AG04450 (cell line): ENCODE data around the gene SH3BP5. TPM values are rescaled to one million over a fixed set of nuclear protein-coding genes. Genes with fewer than 3 reads are reported as not detected.
A peak's percentile ranks its signal among the peaks of the same experiment; 100 is the strongest.

Experiments
- CTCF ChIA-PET: fragments of 300-600, 350-600 bp; formaldehyde crosslinking; extraction: SDS; loops from one replicate; lab custom pipeline; 2022; ENCODE audit warnings: antibody characterized with exemption, inconsistent platforms; lab: Charles Lee
- POLR2A ChIA-PET: fragments of 350-600 bp; formaldehyde crosslinking; extraction: SDS; loops from one replicate; lab custom pipeline; 2021; ENCODE audit warnings: antibody characterized with exemption, inconsistent platforms; lab: Yijun Ruan, JAX
- DNase-seq: peaks from one replicate; pipeline ENCODE4 v3.0.0-alpha.2; 2011; ENCODE audit warnings: low read depth, low spot score
- H3K27ac ChIP-seq: one replicate; pipeline ENCODE4 v1.5.1; 2012; ENCODE audit warnings: low read depth, low read length, control low read depth
- H3K27me3 ChIP-seq: one replicate; pipeline ENCODE4 v1.6.0; 2012; ENCODE audit warnings: low read length; ENCODE audit not compliant: control insufficient read depth, insufficient read depth
- H3K4me3 ChIP-seq: 2 replicates; pipeline ENCODE4 v1.5.1; 2011; ENCODE audit warnings: mild to moderate bottlenecking, low read depth, low read length, control low read depth
- H3K9me3 ChIP-seq: 2 replicates; pipeline ENCODE4 v1.5.1; 2012; ENCODE audit warnings: low read length; ENCODE audit not compliant: control insufficient read depth, insufficient read depth
- polyA plus RNA-seq: library from polyadenylated mRNA; depleted of rRNA; stranded (reverse); fragments of >200 nt; gene quantifications from 2 replicates; pipeline ENCODE4 v1.2.3, GENCODE V29; 2011; rRNA removed
- small RNA-seq: library from RNA; depleted of rRNA; stranded (forward); fragments of <200 nt; gene quantifications from one replicate; pipeline ENCODE3, GENCODE V24; 2012; ENCODE audit warnings: low read depth; ENCODE audit not compliant: insufficient read length
- TF ChIP-seq, protein P1 (sequence below): IDR thresholded peaks from 2 replicates; pipeline ENCODE4 v1.5.1; 2011; ENCODE audit warnings: low read depth, low read length, control low read depth, inconsistent platforms

Gene SH3BP5
- polyA plus RNA-seq, 1 experiment = 16.6 TPM

DNA sequence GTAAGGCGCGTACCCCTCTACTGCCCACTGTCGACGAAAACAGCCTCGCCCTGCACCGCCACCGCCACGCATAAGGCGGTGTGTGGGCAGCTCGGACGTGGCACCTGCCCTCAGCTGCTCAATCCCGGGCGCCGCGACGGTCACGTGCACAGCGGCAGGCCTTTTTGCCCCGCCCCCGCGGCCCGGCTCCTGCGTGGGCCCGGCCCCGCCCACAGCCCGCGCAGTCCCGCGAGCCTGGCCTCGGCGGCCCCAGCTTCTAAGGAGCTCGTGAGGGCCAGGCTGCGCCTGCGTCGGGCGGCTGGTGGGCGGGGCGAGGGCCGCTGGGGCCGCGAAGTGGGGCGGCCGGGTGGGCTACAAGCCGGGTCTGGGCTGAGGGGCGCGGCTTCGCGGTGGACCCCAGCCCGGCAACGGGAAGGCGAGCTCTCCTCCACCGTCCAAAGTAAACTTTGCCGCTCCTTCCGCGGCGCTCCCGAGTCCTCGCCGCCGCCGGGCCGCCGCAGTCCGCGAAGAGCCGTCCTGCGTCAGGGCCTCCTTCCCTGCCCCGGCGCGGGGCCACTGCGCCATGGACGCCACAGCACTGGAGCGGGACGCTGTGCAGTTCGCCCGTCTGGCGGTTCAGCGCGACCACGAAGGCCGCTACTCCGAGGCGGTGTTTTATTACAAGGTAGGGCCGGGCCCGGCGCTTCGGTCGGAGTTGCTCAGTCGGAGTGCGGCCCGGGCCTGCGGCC is 126.3 kb downstream of the SH3BP5 start, which contains the start of gene CAPN7:
Gene CAPN7 (plus strand): TSS at position 313 of the 728 bp plus-strand sequence. CDS start 250 bp downstream, at position 563.
- H3K9me3 ChIP-seq = no peaks in the 10 kb centered on the region
- peak within 1 kb of the TSS; percentile 75 for H3K27ac ChIP-seq
- DNase-seq = peak; percentile 83
- no peaks in the 10 kb centered on the region for H3K27me3 ChIP-seq
- peak within 1 kb of the TSS; percentile 92 for H3K4me3 ChIP-seq
- CTCF ChIA-PET = interaction anchor here (0.6 to 10.2 kb wide), 17 partner anchors 9 to 800 kb away, joined by 3 to 135 read pairs (median 5); no protein-coding TSS in a partner anchor
- POLR2A ChIA-PET = interaction anchor here (0.6 to 1.0 kb wide), 6 partner anchors 26 to 402 kb away, joined by 3 to 4 read pairs (median 3); no protein-coding TSS in a partner anchor
- TF ChIP-seq, protein P1, sequence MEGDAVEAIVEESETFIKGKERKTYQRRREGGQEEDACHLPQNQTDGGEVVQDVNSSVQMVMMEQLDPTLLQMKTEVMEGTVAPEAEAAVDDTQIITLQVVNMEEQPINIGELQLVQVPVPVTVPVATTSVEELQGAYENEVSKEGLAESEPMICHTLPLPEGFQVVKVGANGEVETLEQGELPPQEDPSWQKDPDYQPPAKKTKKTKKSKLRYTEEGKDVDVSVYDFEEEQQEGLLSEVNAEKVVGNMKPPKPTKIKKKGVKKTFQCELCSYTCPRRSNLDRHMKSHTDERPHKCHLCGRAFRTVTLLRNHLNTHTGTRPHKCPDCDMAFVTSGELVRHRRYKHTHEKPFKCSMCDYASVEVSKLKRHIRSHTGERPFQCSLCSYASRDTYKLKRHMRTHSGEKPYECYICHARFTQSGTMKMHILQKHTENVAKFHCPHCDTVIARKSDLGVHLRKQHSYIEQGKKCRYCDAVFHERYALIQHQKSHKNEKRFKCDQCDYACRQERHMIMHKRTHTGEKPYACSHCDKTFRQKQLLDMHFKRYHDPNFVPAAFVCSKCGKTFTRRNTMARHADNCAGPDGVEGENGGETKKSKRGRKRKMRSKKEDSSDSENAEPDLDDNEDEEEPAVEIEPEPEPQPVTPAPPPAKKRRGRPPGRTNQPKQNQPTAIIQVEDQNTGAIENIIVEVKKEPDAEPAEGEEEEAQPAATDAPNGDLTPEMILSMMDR = peak; percentile 65

DNA sequence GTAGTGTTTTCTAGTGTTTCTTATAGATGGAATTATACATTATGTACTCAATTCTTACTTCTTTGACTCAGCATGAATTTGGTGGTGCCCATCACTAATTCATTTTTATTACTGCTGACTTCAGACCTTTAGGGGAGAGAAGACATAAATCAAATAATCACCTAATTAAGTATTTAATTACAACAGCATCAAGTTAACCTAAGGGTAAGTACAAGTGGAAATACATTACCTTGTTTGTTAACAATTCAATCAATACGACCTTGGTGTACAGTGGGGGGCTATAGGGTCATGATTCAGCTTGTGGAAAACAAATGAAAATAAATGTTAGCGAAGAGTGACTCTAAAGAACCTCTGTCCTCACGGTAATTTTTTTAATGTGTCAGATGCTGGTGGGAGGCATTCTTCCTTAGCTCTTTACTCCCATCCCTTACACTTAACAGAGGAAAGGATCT is 126.9 kb downstream of the SH3BP5 start:
- ChIA-PET POLR2A (interaction anchor here (0.6 to 1.0 kb wide), 6 partner anchors 25 to 402 kb away, joined by 3 to 4 read pairs (median 3); no protein-coding TSS in a partner anchor), CTCF (interaction anchor here (0.6 to 10.2 kb wide), 18 partner anchors 8 to 800 kb away, joined by 3 to 135 read pairs (median 5); no protein-coding TSS in a partner anchor)
- H3K27me3 ChIP-seq = no peaks in the 10 kb centered on the region
- H3K27ac ChIP-seq = peak overlapping the region; percentile 75
- DNase-seq = no peak
- TF ChIP-seq, protein P1 = no peak
- H3K9me3 ChIP-seq = no peaks in the 10 kb centered on the region
- peak overlapping the region; percentile 67 for H3K4me3 ChIP-seq

Small RNA genes lying within 50 kb of the gene (small RNA-seq; reads per million reads assigned to genes)
- gene HMGN2P7 = not detected
- not detected for gene RNU6-454P

Other genes with a start within 250 kb of the SH3BP5 start
- gene RBSN, start 233.4 kb downstream of the SH3BP5 start, polyA plus RNA-seq = 13.2 and 14.3 TPM in 2 replicates
- gene CAPN7, start 126.3 kb downstream of the SH3BP5 start, polyA plus RNA-seq = 21.8 and 29.0 TPM in 2 replicates
- gene METTL6, start 95.0 kb upstream of the SH3BP5 start, polyA plus RNA-seq = 23.0 and 25.9 TPM in 2 replicates
- gene EAF1, start 95.0 kb upstream of the SH3BP5 start, polyA plus RNA-seq = 9.7 and 11.0 TPM in 2 replicates
- gene COLQ, start 189.1 kb upstream of the SH3BP5 start, polyA plus RNA-seq = 0.91 and 0.95 TPM in 2 replicates